Kidney epithelial cell (primary cell): ENCODE data around the gene PAXX. TPM values are rescaled to one million over a fixed set of nuclear protein-coding genes. Genes with fewer than 3 reads are reported as not detected.

Experiments
- DNase-seq: peaks from one replicate; pipeline ENCODE4 v3.0.0-alpha.2; 2010; ENCODE audit warnings: low read depth
- H3K27me3 ChIP-seq: 2 replicates; pipeline ENCODE4 v1.6.0; 2011; ENCODE audit warnings: low read length; ENCODE audit not compliant: control insufficient read depth, insufficient read depth
- H3K36me3 ChIP-seq: 2 replicates; pipeline ENCODE4 v1.5.1; 2011; ENCODE audit warnings: low read length; ENCODE audit not compliant: control insufficient read depth, insufficient read depth
- H3K4me3 ChIP-seq: 2 replicates; pipeline ENCODE4 v1.5.1; 2011; ENCODE audit warnings: low read depth, mild to moderate bottlenecking, control low read depth, low read length
- total RNA-seq: library from RNA; depleted of rRNA; stranded (reverse); fragments of >200 nt; gene quantifications from 2 replicates; pipeline ENCODE4 v1.2.3, GENCODE V29; 2015
- TF ChIP-seq, protein P1 (sequence below): IDR thresholded peaks from 2 replicates; pipeline ENCODE4 v1.5.1; 2011; ENCODE audit warnings: mild to moderate bottlenecking, moderate library complexity, low read length, control low read depth, inconsistent platforms; ENCODE audit not compliant: insufficient read depth, poor library complexity, severe bottlenecking

Gene PAXX
- total RNA-seq, 1 donor from 2014 or later = 46.8 TPM

- H3K36me3 ChIP-seq = no peaks in the 10 kb centered on the region
- no peaks in the 10 kb centered on the region for H3K27me3 ChIP-seq
- no peak for DNase-seq
- TF ChIP-seq, protein P1, sequence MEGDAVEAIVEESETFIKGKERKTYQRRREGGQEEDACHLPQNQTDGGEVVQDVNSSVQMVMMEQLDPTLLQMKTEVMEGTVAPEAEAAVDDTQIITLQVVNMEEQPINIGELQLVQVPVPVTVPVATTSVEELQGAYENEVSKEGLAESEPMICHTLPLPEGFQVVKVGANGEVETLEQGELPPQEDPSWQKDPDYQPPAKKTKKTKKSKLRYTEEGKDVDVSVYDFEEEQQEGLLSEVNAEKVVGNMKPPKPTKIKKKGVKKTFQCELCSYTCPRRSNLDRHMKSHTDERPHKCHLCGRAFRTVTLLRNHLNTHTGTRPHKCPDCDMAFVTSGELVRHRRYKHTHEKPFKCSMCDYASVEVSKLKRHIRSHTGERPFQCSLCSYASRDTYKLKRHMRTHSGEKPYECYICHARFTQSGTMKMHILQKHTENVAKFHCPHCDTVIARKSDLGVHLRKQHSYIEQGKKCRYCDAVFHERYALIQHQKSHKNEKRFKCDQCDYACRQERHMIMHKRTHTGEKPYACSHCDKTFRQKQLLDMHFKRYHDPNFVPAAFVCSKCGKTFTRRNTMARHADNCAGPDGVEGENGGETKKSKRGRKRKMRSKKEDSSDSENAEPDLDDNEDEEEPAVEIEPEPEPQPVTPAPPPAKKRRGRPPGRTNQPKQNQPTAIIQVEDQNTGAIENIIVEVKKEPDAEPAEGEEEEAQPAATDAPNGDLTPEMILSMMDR = no peak
- H3K4me3 ChIP-seq = no peak overlapping the region
Observed at GRCh38 chr9:137014776-137015539, 22.7 kb downstream of the PAXX start.

DNA sequence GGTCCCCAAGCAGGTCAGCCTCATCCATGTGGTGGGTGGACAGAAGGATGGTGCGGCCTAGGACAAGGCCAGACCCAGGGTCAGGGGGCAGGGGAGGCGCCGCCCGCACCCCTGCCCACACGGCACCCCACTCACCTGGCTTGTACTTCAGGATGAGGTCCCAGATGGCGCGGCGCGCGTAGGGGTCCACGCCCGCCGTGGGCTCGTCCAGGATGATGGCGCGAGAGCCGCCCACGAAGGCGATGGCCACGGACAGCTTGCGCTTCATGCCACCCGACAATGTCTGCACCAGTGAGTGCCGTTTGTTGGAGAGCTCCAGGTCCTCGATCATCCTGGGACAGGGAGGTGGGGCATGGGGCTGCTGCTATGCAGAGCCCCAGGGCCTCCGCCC is 23.3 kb downstream of the PAXX start:
- H3K36me3 ChIP-seq = no peaks in the 10 kb centered on the region
- no peak for DNase-seq

GRCh38 chr9:137015976-137016375 is 23.8 kb downstream of the PAXX start:
- H3K36me3 ChIP-seq = no peaks in the 10 kb centered on the region
- TF ChIP-seq, protein P1 = no peak
- H3K4me3 ChIP-seq = no peak overlapping the region
- no peaks in the 10 kb centered on the region for H3K27me3 ChIP-seq
- DNase-seq = no peak

More for the DNA sequence above, 23.3 kb downstream of the PAXX start:
- TF ChIP-seq, protein P1 = no peak
- no peak overlapping the region for H3K4me3 ChIP-seq
- H3K27me3 ChIP-seq = no peaks in the 10 kb centered on the region

DNA sequence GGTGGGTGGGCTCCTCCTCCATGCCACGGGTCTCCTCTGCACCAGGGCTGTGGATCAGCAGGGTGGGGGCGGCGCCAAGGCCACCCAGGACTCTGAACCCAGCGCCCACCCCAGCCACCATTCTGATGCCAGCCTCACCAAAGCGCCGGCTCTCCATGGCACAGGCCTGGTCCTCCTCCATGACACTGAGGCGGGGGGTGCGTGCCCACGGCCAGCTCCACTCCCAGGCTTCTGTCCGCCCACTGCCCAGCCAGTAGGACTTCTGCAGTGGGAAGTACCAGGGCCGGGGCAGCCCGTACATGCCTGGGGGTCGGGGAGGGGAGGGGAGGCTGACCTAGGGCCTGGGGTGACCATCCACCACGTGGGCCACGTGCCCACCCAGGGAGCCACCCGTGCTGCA is 24.2 kb downstream of the PAXX start:
- H3K4me3 ChIP-seq = no peak overlapping the region
- TF ChIP-seq, protein P1 = no peak
- H3K27me3 ChIP-seq = no peaks in the 10 kb centered on the region
- no peaks in the 10 kb centered on the region for H3K36me3 ChIP-seq
- no peak for DNase-seq

DNA sequence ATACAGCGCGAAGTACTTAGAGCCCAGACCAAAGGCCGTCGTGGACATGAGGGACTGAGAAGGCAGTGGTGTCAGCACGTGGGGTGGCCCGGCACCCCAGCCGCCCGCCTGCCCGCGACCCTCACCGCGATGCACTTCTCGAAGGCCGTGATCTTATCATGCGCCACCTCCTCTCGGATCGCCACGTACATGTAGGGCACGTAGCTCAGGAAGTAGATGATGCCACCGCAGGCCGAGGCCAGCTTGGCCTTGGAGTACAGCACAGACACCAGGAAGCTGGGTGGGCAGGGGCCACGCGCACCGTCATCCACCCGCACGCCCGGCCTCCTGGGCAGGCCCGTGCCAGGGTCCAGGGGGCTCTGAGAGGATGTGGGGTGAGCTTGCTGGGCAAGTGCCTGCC is 24.8 kb downstream of the PAXX start:
- TF ChIP-seq, protein P1 = no peak
- no peaks in the 10 kb centered on the region for H3K36me3 ChIP-seq
- no peak for DNase-seq
- no peak overlapping the region for H3K4me3 ChIP-seq
- no peaks in the 10 kb centered on the region for H3K27me3 ChIP-seq
